Heart right ventricle (tissue), 16 donors: Measurements from ENCODE around the gene PRCP. TPM values are rescaled to one million over a fixed set of nuclear protein-coding genes. Genes with fewer than 3 reads are reported as not detected.

Experiments used
- ATAC-seq, 8 donors: fragments of 200-7000 bp; cut with Tn5 transposase; one replicate each; pipeline ENCODE4 v1.9.1; 2020; ENCODE audit warnings: mild to moderate bottlenecking in 8 of 8, moderate library complexity in 8 of 8, moderate number of reproducible peaks in 1 of 8
- DNase-seq, 2 donors: peaks; one replicate each; pipeline ENCODE4 v3.0.0-alpha.2; 2020
- H3K27ac ChIP-seq, 10 donors: fragments of 200-600 bp; sonication (generic) in 2 of 10; one replicate each; pipeline versions ENCODE4 v1.5.0 to v1.8.0; 2020 to 2022; ENCODE audit warnings: mild to moderate bottlenecking in 3 of 10
- H3K27me3 ChIP-seq, 7 donors: fragments of 200-600 bp; one replicate each; pipeline ENCODE4 v1.8.0; 2021 to 2022; ENCODE audit warnings: mild to moderate bottlenecking in 2 of 7
- H3K36me3 ChIP-seq, 9 donors: fragments of 200-600 bp; sonication (generic) in 1 of 9; one replicate each; pipeline versions ENCODE4 v1.5.0 to v1.8.0; 2020 to 2022; ENCODE audit warnings: mild to moderate bottlenecking in 2 of 9
- H3K4me1 ChIP-seq, 9 donors: fragments of 200-600 bp; sonication (generic) in 1 of 9; one replicate each; pipeline versions ENCODE4 v1.5.0 to v1.8.0; 2020 to 2022; ENCODE audit warnings: mild to moderate bottlenecking in 4 of 9
- H3K4me3 ChIP-seq, 10 donors: fragments of 200-600 bp; sonication (generic) in 2 of 10; one replicate each; pipeline versions ENCODE4 v1.5.0 to v1.8.0; 2020 to 2022; ENCODE audit warnings: mild to moderate bottlenecking in 7 of 10, moderate library complexity in 2 of 10
- H3K9me3 ChIP-seq, 11 donors: fragments of 200-600 bp in 10 of 11; sonication (generic) in 2 of 11; one replicate each; pipeline versions ENCODE4 v1.5.0 to v1.8.0; 2013 to 2022; ENCODE audit warnings: mild to moderate bottlenecking in 2 of 11, control low read depth in 1 of 11, moderate library complexity in 1 of 11
- WGBS, 2 donors: extraction: QIAGEN DNeasy Blood & Tissue Kit; methylation state at CpG; one replicate each; pipeline ENCODE4 v1.1.7; 2013; ENCODE audit warnings: inconsistent platforms in 1 of 2; 5-methylcytosine and 5-hydroxymethylcytosine counted together
- intact Hi-C, 10 donors: fragments of 100-400 bp; cut with DNase I; formaldehyde crosslinking; loops; one replicate each; pipeline versions ENCODE4 v1.11.1 to v1.14.2; 2022
- polyA plus RNA-seq, 2 donors: library from polyadenylated mRNA; stranded (reverse); fragments of 200-250 nt; gene quantifications; one replicate each; pipeline ENCODE4 v1.2.3, GENCODE V29; 2013
- total RNA-seq, 10 donors: library from RNA; stranded (reverse); fragmentation: NEBNext Ultra II Directional in 3 of 10; extraction: Animal tissue kit (Norgen Biotek cat#: 25700) in 3 of 10; gene quantifications; one replicate each; pipeline versions ENCODE4 v1.2.1 to v1.2.4, GENCODE V29; 2021 to 2023
- TF ChIP-seq, protein P1 (sequence below), 9 donors: fragments of 200-600 bp; sonication (generic) in 2 of 9; IDR thresholded peaks; one replicate each; pipeline versions ENCODE4 v1.5.0 to v1.8.0; 2021 to 2022; ENCODE audit warnings: antibody characterized with exemption in 9 of 9, mild to moderate bottlenecking in 5 of 9, moderate library complexity in 1 of 9
- donor health status: Arrhythmogenic right ventricular cardiomyopathy.
- donor health status: ischemic (EF 13 %, LVEDD 7.1; RV severe dilation, severe dysfunction).
- donor health status: healthy with polysubstance abuse.
- donor health status: DM: no; HTN: yes; CAD: no.
- donor health status: DM: no; HTN: no; CAD: no.
- donor health status: ischemic (EF 25% LVEDD 6.9; RV normal size, moderate dysfunction).
- donor health status: ischemic (EF 25% LVEDD 5.7; RV mildly dilated, moderate dysfunction).
- donor health status: healthy.
- donor health status: DM: yes; HTN: yes; CAD: no.
- donor health status: Ischemic cardiomyopathy.
- donor health status: ischemic (EF 35%, LVEDD 5.7; RV mildly dilated, moderate dysfunction).
- donor health status: nonischemic (EF 11% LVEDD 7.7; RV severe dilation, severe dysfunction).
- donor health status: DM: yes; HTN: yes; CAD: no.
- donor health status: PGD.
- donor health status: ischemic (EF 29% LVEDD 5.4; RV normal size, mild dysfunction).
- donor health status: nonischemic (EF 23%, LVEDD 6.1; RV moderate dilation, normal function).

PRCP gene
- total and polyA plus RNA-seq, 12 donors: 18.0 to 89.8 (median 40.8) TPM

DNA sequence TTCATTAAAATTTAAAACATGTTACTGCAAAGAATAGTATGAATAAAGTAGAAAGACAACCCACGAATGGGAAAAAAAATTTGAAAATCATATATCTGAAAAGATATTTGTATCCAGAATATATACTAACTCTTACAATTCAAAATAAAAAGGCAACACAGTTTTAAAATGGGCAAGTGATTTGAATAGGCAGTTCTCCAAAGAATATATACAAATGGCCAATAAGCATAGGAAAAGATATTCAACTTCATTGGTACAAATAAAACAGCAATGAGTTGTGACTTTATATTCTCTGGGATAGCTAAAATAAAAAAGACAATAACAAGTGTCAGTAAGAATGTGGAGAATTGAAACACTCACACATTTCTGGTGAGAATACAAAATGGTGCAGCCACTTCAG, 125.0 kb downstream of the PRCP start:
- H3K36me3 ChIP-seq: no peaks in the 10 kb centered on the region
- H3K27me3 ChIP-seq: no peaks in the 10 kb centered on the region
- no peak overlapping the region for H3K27ac ChIP-seq
- DNase-seq: no peak
- no peaks in the 10 kb centered on the region for H3K4me1 ChIP-seq
- H3K4me3 ChIP-seq: no peak overlapping the region
- TF ChIP-seq, protein P1, sequence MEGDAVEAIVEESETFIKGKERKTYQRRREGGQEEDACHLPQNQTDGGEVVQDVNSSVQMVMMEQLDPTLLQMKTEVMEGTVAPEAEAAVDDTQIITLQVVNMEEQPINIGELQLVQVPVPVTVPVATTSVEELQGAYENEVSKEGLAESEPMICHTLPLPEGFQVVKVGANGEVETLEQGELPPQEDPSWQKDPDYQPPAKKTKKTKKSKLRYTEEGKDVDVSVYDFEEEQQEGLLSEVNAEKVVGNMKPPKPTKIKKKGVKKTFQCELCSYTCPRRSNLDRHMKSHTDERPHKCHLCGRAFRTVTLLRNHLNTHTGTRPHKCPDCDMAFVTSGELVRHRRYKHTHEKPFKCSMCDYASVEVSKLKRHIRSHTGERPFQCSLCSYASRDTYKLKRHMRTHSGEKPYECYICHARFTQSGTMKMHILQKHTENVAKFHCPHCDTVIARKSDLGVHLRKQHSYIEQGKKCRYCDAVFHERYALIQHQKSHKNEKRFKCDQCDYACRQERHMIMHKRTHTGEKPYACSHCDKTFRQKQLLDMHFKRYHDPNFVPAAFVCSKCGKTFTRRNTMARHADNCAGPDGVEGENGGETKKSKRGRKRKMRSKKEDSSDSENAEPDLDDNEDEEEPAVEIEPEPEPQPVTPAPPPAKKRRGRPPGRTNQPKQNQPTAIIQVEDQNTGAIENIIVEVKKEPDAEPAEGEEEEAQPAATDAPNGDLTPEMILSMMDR (IDR thresholded peaks at IDR 0.05): no peak
- H3K9me3 ChIP-seq: peaks cover 0 to 40% (median 9%) of the 10 kb centered on the region in 11 donors
- WGBS, 2 donors: 63 to 72% methylated on average over 1 of the region's 1 CpG
- ATAC-seq: no peak
- intact Hi-C loops: no loop called here

Other genes with a start within 250 kb of the PRCP start
- under 1 TPM in 7 of 10 donors, not detected in 3; 0.06 to 0.60 (median 0.15) TPM for gene FAM181B, start 166.6 kb downstream of the PRCP start, total RNA-seq
- gene FAM181B, start 166.6 kb downstream of the PRCP start, polyA plus RNA-seq: under 1 TPM; 0.06 to 0.29 TPM
- 1 to 10 TPM in 3 of 10 donors, under 1 TPM in 7; 0.13 to 2.4 (median 0.65) TPM for gene DDIAS, start 1.3 kb upstream of the PRCP start, total RNA-seq
- gene DDIAS, start 1.3 kb upstream of the PRCP start, polyA plus RNA-seq: under 1 TPM; 0.37 to 0.38 TPM
- gene RAB30, start 171.5 kb upstream of the PRCP start, total RNA-seq: 10 to 100 TPM; 20.2 to 29.4 (median 22.0) TPM
- gene RAB30, start 171.5 kb upstream of the PRCP start, polyA plus RNA-seq: 1 to 10 TPM; 2.5 to 5.3 TPM